Right ventricle myocardium inferior (tissue), 1 donor: ENCODE results near the gene PARD6B. TPM values are rescaled to one million over a fixed set of nuclear protein-coding genes. Genes with fewer than 3 reads are reported as not detected.
"Not testable (repeated sequence)": the region's sequence is repeated elsewhere in the genome, so short reads cannot be mapped to it uniquely, and the experiment has no call there.

ENCODE experiments used
- ATAC-seq: fragments of 200-7000 bp; cut with Tn5 transposase; one replicate; pipeline ENCODE4 v1.9.1; 2020; ENCODE audit warnings: mild to moderate bottlenecking, moderate library complexity
- DNase-seq: peaks from one replicate; pipeline ENCODE4 v3.0.0; 2021; ENCODE audit errors: missing footprints
- intact Hi-C: fragments of 100-400 bp; cut with DNase I; formaldehyde crosslinking; loops from one replicate; pipeline ENCODE4 v1.11.0; 2022
- total RNA-seq: library from RNA; stranded (reverse); fragmentation: NEBNext Ultra II Directional; extraction: Animal tissue kit (Norgen Biotek cat#: 25700); gene quantifications from one replicate; pipeline ENCODE4 v1.2.1, GENCODE V29; 2021
- donor health status: DM: no; HTN: yes; CAD: no; lungs with severe emphysema.

The PARD6B gene
- total RNA-seq, 1 donor from 2014 or later, result 5.6 TPM

GRCh38 chr20:50699688-50700087, 31.7 kb upstream of the PARD6B start:
- no peak for ATAC-seq
- DNase-seq, result no peak
- intact Hi-C loops, result loop anchor here (10.0 kb wide), 1 partner anchor 65 kb away; no protein-coding TSS in a partner anchor

- no peak for ATAC-seq
- intact Hi-C loops, result no loop called here
Observed at GRCh38 chr20:50701041-50701963, 30.1 kb upstream of the PARD6B start.

GRCh38 chr20:50703651-50704438, 27.5 kb upstream of the PARD6B start:
- intact Hi-C loops, result not testable (repeated sequence)

More at GRCh38 chr20:50701041-50701963, 30.1 kb upstream of the PARD6B start:
- DNase-seq, result no peak

GRCh38 chr20:50704514-50704913, 26.9 kb upstream of the PARD6B start:
- ATAC-seq (no peak), DNase-seq (no peak)
- intact Hi-C loops, result no loop called here

More at GRCh38 chr20:50703651-50704438, 27.5 kb upstream of the PARD6B start:
- ATAC-seq, DNase-seq: not testable (repeated sequence)

- DNase-seq (no peak), ATAC-seq (no peak)
- intact Hi-C loops, result no loop called here
Observed at GRCh38 chr20:50704971-50705370, 26.4 kb upstream of the PARD6B start.

- ATAC-seq (no peak), DNase-seq (no peak)
- intact Hi-C loops, result no loop called here
Observed at GRCh38 chr20:50708845-50709635, 22.3 kb upstream of the PARD6B start.

GRCh38 chr20:50709636-50709973, 21.8 kb upstream of the PARD6B start:
- DNase-seq (no peak), ATAC-seq (no peak)
- intact Hi-C loops, result no loop called here

- intact Hi-C loops, result loop anchor here (10.0 kb wide), 1 partner anchor 526 kb away; no protein-coding TSS in a partner anchor
- no peak for DNase-seq
- ATAC-seq, result no peak
Observed at GRCh38 chr20:50710492-50711063, 20.8 kb upstream of the PARD6B start.

- DNase-seq (no peak), ATAC-seq (no peak)
- intact Hi-C loops, result loop anchor here (10.0 kb wide), 1 partner anchor 526 kb away; no protein-coding TSS in a partner anchor
Observed at GRCh38 chr20:50711113-50711825, 20.1 kb upstream of the PARD6B start.

- intact Hi-C loops, result loop anchor here (10.0 kb wide), 1 partner anchor 528 kb away; no protein-coding TSS in a partner anchor
- DNase-seq (no peak), ATAC-seq (no peak)
Observed at GRCh38 chr20:50712771-50713656, 18.4 kb upstream of the PARD6B start.

GRCh38 chr20:50713657-50714101, 17.7 kb upstream of the PARD6B start:
- intact Hi-C loops, result loop anchor here (10.0 kb wide), 1 partner anchor 529 kb away; no protein-coding TSS in a partner anchor
- ATAC-seq, result peak; percentile 61
- no peak for DNase-seq

GRCh38 chr20:50714426-50714825, 17.0 kb upstream of the PARD6B start:
- intact Hi-C loops, result loop anchor here (10.0 kb wide), 1 partner anchor 530 kb away; no protein-coding TSS in a partner anchor
- DNase-seq, result not testable (repeated sequence)

GRCh38 chr20:50715694-50716093, 15.7 kb upstream of the PARD6B start:
- no peak for ATAC-seq
- intact Hi-C loops, result loop anchor here (10.0 kb wide), 1 partner anchor 531 kb away; no protein-coding TSS in a partner anchor
- DNase-seq, result no peak

More at GRCh38 chr20:50714426-50714825, 17.0 kb upstream of the PARD6B start:
- ATAC-seq, result not testable (repeated sequence)

- no peak for ATAC-seq
Observed at GRCh38 chr20:50716518-50716917, 14.9 kb upstream of the PARD6B start.

GRCh38 chr20:50717312-50717711, 14.1 kb upstream of the PARD6B start:
- intact Hi-C loops, result loop anchor here (10.0 kb wide), 1 partner anchor 533 kb away; no protein-coding TSS in a partner anchor
- DNase-seq, result no peak
- ATAC-seq, result no peak

More at GRCh38 chr20:50716518-50716917, 14.9 kb upstream of the PARD6B start:
- intact Hi-C loops, result loop anchor here (10.0 kb wide), 1 partner anchor 532 kb away; no protein-coding TSS in a partner anchor
- DNase-seq, result no peak
